Activated naive CD8-positive, alpha-beta T cell (primary cell): ENCODE measurements around the gene MAST4.

Source experiments
- H3K27ac Mint-ChIP-seq: one replicate; pipeline ENCODE4 v1.8.0; 2021; ENCODE audit warnings: mixed read lengths
- H3K27me3 Mint-ChIP-seq: one replicate; pipeline ENCODE4 v1.8.0; 2021; ENCODE audit warnings: mixed read lengths
- H3K36me3 Mint-ChIP-seq: one replicate; pipeline ENCODE4 v1.8.0; 2021; ENCODE audit warnings: mixed read lengths
- H3K4me1 Mint-ChIP-seq: one replicate; pipeline ENCODE4 v1.8.0; 2021; ENCODE audit warnings: low read depth, mixed read lengths
- H3K4me3 Mint-ChIP-seq: one replicate; pipeline ENCODE4 v1.8.0; 2021; ENCODE audit warnings: mild to moderate bottlenecking, mixed read lengths
- H3K9me3 Mint-ChIP-seq: one replicate; pipeline ENCODE4 v1.8.0; 2021; ENCODE audit warnings: low read depth, mixed read lengths

MAST4 gene

DNA sequence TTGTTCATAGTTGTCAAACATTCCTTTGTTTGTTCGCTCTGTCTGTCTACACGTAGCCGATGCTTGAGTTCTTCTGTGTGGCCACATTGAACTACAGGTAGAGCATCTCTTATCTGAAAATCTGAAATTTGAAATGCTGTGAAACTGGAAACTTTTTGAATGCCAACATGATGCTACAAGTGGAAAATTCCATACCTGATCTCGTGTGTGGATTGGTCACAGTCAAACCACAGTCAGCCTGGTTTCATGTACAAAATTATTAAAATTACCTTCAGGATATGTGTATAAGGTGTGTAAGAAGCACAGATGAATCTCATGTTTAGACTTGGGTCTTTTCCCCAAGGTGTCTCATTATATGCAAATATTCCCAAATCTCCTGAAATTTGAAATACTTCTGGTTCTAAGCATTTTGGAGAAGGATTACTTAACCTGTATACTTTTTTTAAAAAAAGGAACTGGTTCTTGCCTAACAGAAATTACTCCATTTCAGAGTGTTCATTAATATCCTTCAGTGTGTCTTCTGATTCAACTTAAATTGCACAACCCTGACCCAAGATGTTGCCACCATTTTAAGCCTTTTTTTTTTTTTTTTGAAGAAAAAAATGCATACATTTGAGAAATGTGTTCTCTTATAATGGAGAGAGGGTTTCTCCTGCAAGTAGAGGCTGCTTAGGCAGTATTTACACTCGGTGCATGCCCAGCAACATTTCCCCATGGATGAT lies 254.3 kb downstream of the MAST4 start:
- Mint-ChIP-seq H3K27me3 (peaks cover 28% of the 10 kb centered on the region), H3K27ac (no peak overlapping the region), H3K36me3 (no peaks in the 10 kb centered on the region), H3K4me1 (peaks cover 4% of the 10 kb centered on the region), H3K9me3 (no peaks in the 10 kb centered on the region), H3K4me3 (no peak overlapping the region)

DNA sequence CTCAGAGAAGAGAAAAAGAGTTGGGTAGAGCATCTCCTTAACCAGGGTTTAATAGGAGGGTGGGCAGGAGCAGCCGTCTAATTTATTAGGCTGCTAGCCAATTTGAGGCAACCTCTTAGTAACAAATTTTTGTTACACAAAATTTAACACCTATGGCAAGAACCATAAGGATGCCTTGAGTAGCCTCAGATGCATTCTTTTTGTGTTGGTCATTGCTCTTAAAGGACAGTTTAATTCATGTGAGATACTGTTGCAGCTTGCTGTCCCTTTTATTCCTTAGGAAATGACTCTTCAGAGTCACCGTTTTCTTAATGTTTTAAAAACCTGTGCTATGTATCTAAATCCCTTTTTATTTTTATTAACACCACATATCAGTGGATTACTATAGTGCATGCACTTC lies 255.1 kb downstream of the MAST4 start:
- peaks cover 26% of the 10 kb centered on the region for H3K27me3 Mint-ChIP-seq
- H3K9me3 Mint-ChIP-seq = no peaks in the 10 kb centered on the region
- peaks cover 4% of the 10 kb centered on the region for H3K4me1 Mint-ChIP-seq
- H3K36me3 Mint-ChIP-seq = no peaks in the 10 kb centered on the region
- no peak overlapping the region for H3K4me3 Mint-ChIP-seq
- H3K27ac Mint-ChIP-seq = no peak overlapping the region

DNA sequence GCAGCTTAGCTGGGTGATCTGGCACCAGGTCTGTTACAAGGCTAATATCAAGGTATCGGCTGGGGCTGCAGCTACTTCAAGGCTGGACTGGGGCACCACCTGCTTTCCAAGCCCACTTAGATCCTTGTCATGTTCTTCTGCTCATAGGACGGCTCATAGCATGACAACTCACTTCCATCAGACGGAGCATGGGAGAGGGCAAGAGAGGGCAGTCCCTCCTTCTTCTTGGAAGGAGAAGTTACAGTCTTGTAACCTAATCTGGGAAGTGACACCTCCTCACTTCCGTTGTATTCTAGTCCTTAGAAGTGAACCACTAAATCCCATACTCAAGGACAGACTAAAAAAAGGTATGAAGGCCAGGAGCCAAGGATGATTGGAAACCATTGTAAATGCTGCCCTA lies 258.2 kb downstream of the MAST4 start:
- no peak overlapping the region for H3K4me3 Mint-ChIP-seq
- peaks cover 4% of the 10 kb centered on the region for H3K4me1 Mint-ChIP-seq
- H3K36me3 Mint-ChIP-seq = no peaks in the 10 kb centered on the region
- no peak overlapping the region for H3K27ac Mint-ChIP-seq
- H3K9me3 Mint-ChIP-seq = no peaks in the 10 kb centered on the region
- peaks cover 23% of the 10 kb centered on the region for H3K27me3 Mint-ChIP-seq

DNA sequence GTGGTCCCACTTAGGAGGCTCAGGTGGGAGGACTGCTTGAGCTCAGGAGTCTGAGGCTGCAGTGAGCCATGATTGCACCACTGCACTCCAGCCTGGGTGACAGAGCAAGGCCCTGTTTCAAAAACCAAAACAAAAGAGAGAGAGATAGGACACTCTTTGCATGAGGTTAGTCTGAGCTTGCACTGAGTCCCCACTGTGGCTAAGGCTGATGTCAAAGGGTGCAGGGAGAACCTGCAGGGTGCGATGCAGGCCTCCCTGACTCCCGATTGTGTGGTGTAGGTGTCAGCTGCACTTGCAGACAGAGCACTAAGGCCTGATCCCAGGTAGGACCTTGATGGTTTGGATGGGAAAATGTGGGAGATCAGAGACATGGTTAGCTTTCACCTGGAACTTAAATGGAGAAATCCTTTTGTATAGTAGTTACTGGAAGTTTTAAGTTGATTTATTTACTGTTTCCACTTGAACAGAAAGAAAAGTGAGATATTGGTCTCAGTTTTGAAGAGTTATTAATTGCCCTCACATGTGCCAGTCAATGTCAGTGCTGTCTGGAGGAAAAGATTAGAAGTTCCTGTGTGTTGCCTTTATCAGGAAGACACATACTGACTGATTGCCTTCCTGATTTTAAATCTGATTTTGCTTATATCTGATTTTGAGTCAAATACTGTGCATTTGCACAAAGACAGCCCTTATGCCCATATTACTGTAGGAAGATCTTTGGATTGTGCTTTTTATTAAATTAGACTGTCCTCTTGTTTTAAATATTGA lies 260.0 kb downstream of the MAST4 start:
- Mint-ChIP-seq H3K4me3 (no peak overlapping the region), H3K27ac (no peak overlapping the region), H3K36me3 (no peaks in the 10 kb centered on the region), H3K4me1 (no peaks in the 10 kb centered on the region), H3K9me3 (no peaks in the 10 kb centered on the region), H3K27me3 (peaks cover 18% of the 10 kb centered on the region)

DNA sequence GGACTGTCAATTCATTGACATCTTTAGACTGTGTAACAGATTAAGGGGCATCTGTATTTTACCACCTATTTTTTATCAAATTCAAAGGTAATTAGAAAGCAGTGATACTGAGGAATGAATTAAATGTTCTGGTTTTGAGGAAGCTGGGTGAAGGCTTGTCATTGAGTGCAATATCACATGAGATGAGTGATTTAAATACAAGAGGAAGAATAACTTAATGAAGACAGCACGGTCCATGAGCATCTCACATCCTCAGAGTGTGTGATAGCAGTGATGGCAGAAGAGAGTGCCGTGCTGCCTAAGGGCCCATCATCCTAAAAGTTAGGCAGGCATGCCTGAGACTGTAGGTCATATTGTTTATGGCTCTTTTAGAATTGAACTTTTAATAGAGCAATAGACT lies 263.3 kb downstream of the MAST4 start:
- Mint-ChIP-seq H3K27me3 (peaks cover 15% of the 10 kb centered on the region), H3K9me3 (no peaks in the 10 kb centered on the region), H3K27ac (no peak overlapping the region), H3K4me1 (no peaks in the 10 kb centered on the region), H3K36me3 (no peaks in the 10 kb centered on the region), H3K4me3 (no peak overlapping the region)

DNA sequence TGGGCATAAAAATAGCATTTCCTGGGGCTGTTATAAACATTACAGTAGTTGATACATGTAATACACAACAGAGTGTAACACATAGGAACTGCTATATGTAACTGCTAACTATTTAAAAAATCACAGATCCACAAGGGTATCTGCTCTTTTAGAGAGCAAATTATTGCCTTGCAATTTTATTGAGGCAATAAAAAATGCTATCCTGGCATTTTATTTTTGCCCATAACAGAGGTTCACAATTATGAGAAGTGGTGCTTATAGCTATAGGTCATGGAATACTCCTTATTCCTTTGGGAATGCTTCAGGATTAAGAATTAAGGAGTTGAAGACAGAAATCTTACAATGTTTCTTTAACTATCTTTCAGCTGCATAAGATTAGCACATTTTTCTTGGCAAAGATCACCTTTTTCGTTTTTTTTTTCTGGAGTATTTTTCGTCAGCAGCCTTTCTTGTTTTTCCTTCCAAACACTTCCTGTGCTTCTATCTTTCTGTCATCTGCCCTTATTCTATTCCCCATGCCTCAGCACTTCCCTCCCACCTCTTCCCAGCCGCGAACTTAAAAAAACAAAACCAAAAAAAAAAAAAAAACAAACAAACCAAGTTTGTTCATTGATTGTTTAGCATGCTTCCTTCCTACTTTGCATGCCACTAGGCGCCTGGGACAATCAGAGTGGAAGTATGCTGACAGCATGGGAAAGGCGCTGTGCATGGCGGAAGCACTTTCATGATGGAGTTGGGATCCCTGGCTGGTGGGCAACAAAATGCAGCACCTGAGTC lies 264.2 kb downstream of the MAST4 start:
- Mint-ChIP-seq H3K27me3 (peaks cover 13% of the 10 kb centered on the region), H3K4me3 (no peak overlapping the region), H3K9me3 (no peaks in the 10 kb centered on the region), H3K36me3 (no peaks in the 10 kb centered on the region), H3K4me1 (no peaks in the 10 kb centered on the region), H3K27ac (no peak overlapping the region)

DNA sequence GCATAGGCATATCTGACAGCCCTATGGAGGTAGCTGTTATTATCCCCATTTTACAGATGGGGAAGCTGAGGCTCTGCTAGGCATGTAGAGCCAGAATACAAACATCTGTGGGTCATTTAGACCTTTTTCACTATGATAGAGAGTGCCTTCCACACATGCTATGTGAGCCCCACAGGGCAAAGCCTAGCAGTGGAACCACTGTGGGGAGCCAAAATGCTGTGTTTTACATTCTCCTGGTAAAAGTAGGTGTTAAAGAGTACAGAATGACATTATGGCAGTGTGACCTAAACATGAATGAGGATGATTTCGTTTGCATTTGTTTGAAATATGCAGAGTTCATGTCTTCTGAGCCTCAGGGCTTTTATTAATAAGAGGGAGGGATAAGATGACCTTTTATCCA lies 265.2 kb downstream of the MAST4 start:
- Mint-ChIP-seq H3K9me3 (no peaks in the 10 kb centered on the region), H3K36me3 (no peaks in the 10 kb centered on the region), H3K27ac (no peak overlapping the region), H3K4me3 (no peak overlapping the region), H3K4me1 (no peaks in the 10 kb centered on the region), H3K27me3 (peaks cover 13% of the 10 kb centered on the region)

DNA sequence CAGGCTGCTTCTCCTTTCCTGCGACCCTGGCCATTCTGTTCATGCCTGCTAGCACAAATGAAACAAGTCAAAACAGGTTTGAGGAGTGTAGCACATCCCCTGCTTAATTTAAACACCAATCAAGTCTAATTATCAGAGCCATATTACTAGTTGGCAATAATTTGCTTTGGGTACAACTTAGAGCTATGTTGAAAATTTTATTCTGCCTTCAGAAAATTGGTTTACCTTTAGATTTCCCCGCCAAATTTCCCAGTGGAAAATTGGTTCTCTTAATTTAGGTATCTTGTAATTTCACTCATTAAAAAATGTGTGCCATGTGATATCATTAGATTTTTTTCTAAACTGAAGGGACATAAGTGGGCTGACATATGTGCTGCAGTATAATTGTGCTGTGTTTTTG lies 265.8 kb downstream of the MAST4 start:
- H3K27ac Mint-ChIP-seq = no peak overlapping the region
- H3K36me3 Mint-ChIP-seq = no peaks in the 10 kb centered on the region
- H3K4me3 Mint-ChIP-seq = no peak overlapping the region
- H3K9me3 Mint-ChIP-seq = no peaks in the 10 kb centered on the region
- peaks cover 13% of the 10 kb centered on the region for H3K27me3 Mint-ChIP-seq
- no peaks in the 10 kb centered on the region for H3K4me1 Mint-ChIP-seq

DNA sequence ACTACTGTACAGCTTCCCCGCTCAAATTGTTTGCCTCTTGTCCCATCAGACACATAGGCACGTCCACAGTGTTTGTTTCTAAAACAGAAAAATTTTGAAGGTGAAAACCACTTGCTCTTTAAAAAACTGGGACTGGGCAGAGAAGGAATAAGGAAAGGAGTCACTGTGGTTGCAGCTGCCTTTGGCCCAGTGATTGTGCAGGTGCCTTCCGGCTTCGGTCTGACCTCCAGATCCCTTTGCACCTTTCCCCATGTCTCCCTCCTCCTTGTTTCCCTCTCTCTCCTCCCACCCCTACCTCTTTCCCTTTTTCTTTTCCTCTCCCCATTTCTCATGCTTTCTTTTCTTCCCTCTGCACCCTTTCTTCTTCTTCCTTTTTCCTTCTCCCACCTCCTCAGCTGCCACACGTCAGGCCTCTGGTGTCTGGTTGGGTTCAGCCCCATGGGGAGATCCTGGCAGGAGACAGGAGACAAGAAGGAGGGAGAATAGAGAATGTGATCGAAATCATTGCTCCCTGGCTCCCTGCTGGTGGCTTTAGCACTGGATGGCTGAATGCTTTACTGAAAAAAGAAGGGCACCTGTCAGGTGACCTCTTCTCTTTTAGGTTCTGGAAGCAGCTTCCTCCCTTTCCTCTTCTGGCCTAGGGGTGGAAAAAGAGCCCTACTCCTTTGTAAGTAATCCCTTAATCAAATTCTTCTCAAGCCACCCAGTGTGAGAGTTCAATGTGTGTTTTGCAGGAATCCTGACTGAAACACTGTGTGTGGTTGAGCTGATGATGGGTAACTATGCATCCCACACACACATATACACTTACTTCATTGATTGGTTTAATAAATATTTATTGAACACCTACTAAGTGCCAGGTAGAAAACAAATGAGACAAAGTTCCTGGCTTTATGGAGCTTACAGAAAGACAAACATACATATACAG lies 267.3 kb downstream of the MAST4 start:
- Mint-ChIP-seq H3K9me3 (no peaks in the 10 kb centered on the region), H3K36me3 (no peaks in the 10 kb centered on the region), H3K27ac (no peak overlapping the region), H3K4me1 (no peaks in the 10 kb centered on the region), H3K27me3 (peaks cover 13% of the 10 kb centered on the region), H3K4me3 (no peak overlapping the region)

DNA sequence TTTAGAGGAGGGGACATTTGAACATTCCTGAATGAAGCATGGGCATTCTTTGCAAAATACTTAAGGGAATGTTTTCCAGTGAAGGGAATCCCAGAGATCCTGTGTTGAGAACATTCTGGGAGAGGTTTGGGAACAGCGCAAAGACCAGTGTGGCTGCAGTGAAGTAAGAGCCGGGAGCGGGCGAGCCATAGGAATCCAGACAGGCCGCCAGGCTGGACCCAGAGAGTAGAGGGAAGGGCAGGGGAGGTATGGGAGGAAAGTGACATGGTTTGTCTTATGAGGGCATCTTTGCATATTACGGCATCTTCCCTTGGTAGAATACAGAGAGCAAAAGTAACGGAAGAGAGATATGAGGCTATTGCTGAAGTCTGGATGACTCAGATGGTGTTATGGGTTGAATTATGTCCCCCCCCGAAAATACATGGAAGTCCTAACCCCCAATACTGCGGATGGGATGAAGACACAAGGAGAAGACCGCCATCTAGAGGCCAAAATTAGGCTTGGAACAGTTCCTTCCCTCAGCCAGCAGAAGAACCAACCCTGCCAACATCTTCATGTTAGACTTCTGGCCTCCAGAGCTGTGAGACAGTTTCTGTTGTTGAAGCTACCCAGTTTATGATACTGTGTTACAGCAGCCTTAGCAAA lies 268.2 kb downstream of the MAST4 start:
- no peaks in the 10 kb centered on the region for H3K36me3 Mint-ChIP-seq
- H3K4me3 Mint-ChIP-seq = no peak overlapping the region
- peaks cover 13% of the 10 kb centered on the region for H3K27me3 Mint-ChIP-seq
- no peak overlapping the region for H3K27ac Mint-ChIP-seq
- H3K9me3 Mint-ChIP-seq = no peaks in the 10 kb centered on the region
- no peaks in the 10 kb centered on the region for H3K4me1 Mint-ChIP-seq

DNA sequence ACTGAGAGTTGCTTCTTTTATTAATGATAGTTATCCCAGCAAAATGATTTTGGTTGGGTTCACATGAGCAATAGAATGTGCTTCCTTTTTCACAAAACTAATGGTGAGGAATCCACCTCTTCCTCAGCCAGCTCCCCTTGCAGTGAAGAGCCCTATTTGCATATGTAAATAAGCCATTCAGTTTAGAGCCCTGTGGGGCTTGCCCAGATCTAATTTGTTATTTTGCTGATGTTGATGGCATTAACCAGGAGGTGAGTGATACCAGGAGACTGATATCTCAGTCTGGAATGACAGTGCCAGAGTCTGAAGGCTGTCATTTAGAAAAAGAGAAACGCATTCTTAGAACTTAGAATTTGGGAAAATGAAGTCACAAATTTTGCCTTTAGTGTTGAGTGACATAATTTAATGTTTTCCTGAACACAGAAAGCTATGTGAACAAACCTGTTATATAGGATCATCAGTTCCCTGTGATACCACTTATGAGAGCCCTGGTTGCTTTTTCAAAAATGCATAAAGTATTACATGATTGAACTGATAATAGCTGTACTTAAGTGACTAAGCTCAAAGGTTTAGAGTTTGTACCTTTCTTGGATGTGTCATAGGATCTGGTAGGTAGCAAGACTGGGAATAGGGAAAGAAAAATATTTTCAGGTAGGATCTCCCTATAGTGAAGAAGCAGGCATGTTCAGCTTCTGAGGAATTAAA lies 271.6 kb downstream of the MAST4 start:
- no peaks in the 10 kb centered on the region for H3K4me1 Mint-ChIP-seq
- H3K36me3 Mint-ChIP-seq = no peaks in the 10 kb centered on the region
- H3K27ac Mint-ChIP-seq = no peak overlapping the region
- H3K27me3 Mint-ChIP-seq = peaks cover 5% of the 10 kb centered on the region
- no peaks in the 10 kb centered on the region for H3K9me3 Mint-ChIP-seq
- H3K4me3 Mint-ChIP-seq = no peak overlapping the region

DNA sequence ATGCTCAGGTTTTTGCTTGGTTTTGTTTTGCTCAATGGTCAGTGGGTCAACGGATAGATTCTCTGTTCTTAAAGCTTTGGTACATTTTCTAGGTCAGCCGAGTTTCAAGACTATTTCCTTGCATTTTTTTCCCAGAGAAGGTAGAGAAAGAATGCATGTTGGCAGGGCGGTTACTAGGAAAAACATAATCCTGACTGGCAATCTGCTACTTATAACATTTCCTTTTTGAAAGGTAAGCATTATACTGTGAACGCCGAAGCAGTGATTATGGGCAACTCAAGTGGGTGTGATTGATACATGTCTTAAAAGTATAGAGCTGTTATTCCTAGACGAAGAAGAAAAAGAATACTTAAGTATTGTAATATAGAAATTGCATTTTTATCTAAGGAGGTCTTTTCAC lies 273.2 kb downstream of the MAST4 start:
- Mint-ChIP-seq H3K4me1 (no peaks in the 10 kb centered on the region), H3K4me3 (no peak overlapping the region), H3K27ac (no peak overlapping the region), H3K9me3 (no peaks in the 10 kb centered on the region), H3K27me3 (no peaks in the 10 kb centered on the region), H3K36me3 (no peaks in the 10 kb centered on the region)

DNA sequence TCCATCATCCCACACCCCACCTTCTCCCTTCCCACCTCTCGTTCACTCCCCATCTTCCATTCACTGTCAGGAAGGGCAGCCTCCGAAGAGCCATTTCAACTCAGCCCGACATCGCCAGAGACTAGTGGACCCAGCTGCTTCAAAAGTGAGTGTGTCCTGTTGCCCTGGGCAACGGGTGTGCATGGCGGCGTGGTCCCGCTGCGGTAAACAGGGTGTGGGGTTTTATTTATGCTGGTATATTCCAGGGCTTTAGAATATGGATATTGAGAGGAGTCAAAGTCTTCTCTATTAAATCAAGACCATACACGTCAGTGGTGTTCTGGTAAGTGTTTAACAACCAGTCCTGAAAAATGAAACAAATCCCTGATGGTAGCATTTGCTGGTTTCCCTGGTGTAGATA lies 274.5 kb downstream of the MAST4 start:
- no peaks in the 10 kb centered on the region for H3K9me3 Mint-ChIP-seq
- H3K27ac Mint-ChIP-seq = no peak overlapping the region
- H3K4me3 Mint-ChIP-seq = no peak overlapping the region
- H3K4me1 Mint-ChIP-seq = no peaks in the 10 kb centered on the region
- no peaks in the 10 kb centered on the region for H3K36me3 Mint-ChIP-seq
- H3K27me3 Mint-ChIP-seq = no peaks in the 10 kb centered on the region

DNA sequence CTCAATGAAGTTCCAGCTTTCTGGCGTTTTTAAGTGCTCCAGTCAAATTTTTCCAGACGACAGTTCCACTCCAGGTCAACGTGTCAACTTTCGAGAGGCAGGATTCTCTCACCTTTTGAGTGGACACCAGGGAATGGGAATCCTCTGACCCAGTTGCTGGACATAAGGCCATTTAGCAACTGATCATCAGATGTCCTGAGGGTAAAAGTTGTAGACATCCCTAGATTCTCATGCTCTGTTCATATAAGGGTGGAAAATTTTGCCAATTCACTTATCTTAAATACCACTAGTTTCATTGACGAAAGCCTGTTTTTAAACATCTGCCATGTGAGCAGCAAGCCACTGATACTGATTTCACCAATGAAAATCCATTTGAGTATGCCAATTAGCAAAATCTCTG lies 275.5 kb downstream of the MAST4 start:
- Mint-ChIP-seq H3K27me3 (no peaks in the 10 kb centered on the region), H3K4me3 (no peak overlapping the region), H3K27ac (no peak overlapping the region), H3K9me3 (no peaks in the 10 kb centered on the region), H3K36me3 (no peaks in the 10 kb centered on the region), H3K4me1 (no peaks in the 10 kb centered on the region)
